Caco-2 (cell line): ENCODE results near the gene IRF2. TPM values are rescaled to one million over a fixed set of nuclear protein-coding genes. Genes with fewer than 3 reads are reported as not detected.

ENCODE experiments used
- BruUV-seq: library from RNA; stranded (reverse); fragments of 400-500 nt; replicated peaks from 2 replicates; lab custom pipeline; 2021; lab: Mats Ljungman, UMichigan
- CTCF ChIA-PET: fragments of 300-600 bp; sonication (Branson Sonifier 250); formaldehyde crosslinking; loops from one replicate; lab custom pipeline; 2022; ENCODE audit warnings: antibody characterized with exemption; lab: Charles Lee
- POLR2A ChIA-PET: fragments of 300-600 bp; sonication (Branson Sonifier 250); formaldehyde crosslinking; loops from one replicate; lab custom pipeline; 2022; ENCODE audit warnings: antibody characterized with exemption; lab: Charles Lee
- DNase-seq, 2 experiments: peaks; one replicate each; pipeline versions ENCODE4 v3.0.0 to v3.0.0-alpha.2; 2020 to 2022
- H3K27me3 ChIP-seq: replicated peaks from 2 replicates; pipeline ENCODE4 v1.6.0; 2011; ENCODE audit warnings: low read length; ENCODE audit not compliant: control insufficient read depth, insufficient read depth
- H3K36me3 ChIP-seq: 2 replicates; pipeline ENCODE4 v1.5.1; 2011; ENCODE audit warnings: low read length; ENCODE audit not compliant: control insufficient read depth, insufficient read depth
- H3K4me1 ChIP-seq: fragments of 250-450 bp; sonication (Bioruptor Pico); 2 replicates; pipeline ENCODE4 v1.5.1; 2020; ENCODE audit warnings: mild to moderate bottlenecking
- H3K4me3 ChIP-seq: 2 replicates; pipeline ENCODE4 v1.5.1; 2011; ENCODE audit warnings: low read depth, mild to moderate bottlenecking, control low read depth, low read length
- H3K9me3 ChIP-seq: fragments of 250-450 bp; sonication (Bioruptor Pico); 2 replicates; pipeline ENCODE4 v1.5.1; 2020; ENCODE audit warnings: mild to moderate bottlenecking, moderate library complexity
- H3K27ac Mint-ChIP-seq: one replicate; pipeline ENCODE4 v1.8.0; 2022; ENCODE audit warnings: mixed read lengths; ENCODE audit not compliant: unreplicated experiment
- H3K27me3 Mint-ChIP-seq: one replicate; pipeline ENCODE4 v1.8.0; 2022; ENCODE audit warnings: mixed read lengths; ENCODE audit not compliant: insufficient read depth, unreplicated experiment
- H3K36me3 Mint-ChIP-seq: one replicate; pipeline ENCODE4 v1.8.0; 2022; ENCODE audit warnings: mild to moderate bottlenecking, mixed read lengths; ENCODE audit not compliant: insufficient read depth, unreplicated experiment
- H3K4me1 Mint-ChIP-seq: one replicate; pipeline ENCODE4 v1.8.0; 2022; ENCODE audit warnings: low read depth, mixed read lengths; ENCODE audit not compliant: unreplicated experiment
- H3K4me3 Mint-ChIP-seq: one replicate; pipeline ENCODE4 v1.8.0; 2022; ENCODE audit warnings: mild to moderate bottlenecking, moderate library complexity, mixed read lengths; ENCODE audit not compliant: unreplicated experiment
- H3K9me3 Mint-ChIP-seq: one replicate; pipeline ENCODE4 v1.8.0; 2022; ENCODE audit warnings: mixed read lengths; ENCODE audit not compliant: unreplicated experiment
- intact Hi-C: fragments of 100-400 bp; cut with micrococcal nuclease; formaldehyde crosslinking; loops from one replicate; pipeline ENCODE4 v1.10.0; 2022; ENCODE audit not compliant: unreplicated experiment
- total RNA-seq: library from RNA; stranded (reverse); gene quantifications from 2 replicates; pipeline ENCODE4 v1.2.3, GENCODE V29; 2022
- TF ChIP-seq, protein P1 (sequence below), 2 experiments: fragments of 200-600 bp in 1 of 2; IDR thresholded peaks; 1 replicate in 1 of 2; 2 replicates in 1 of 2; pipeline versions ENCODE4 v1.5.1 to v1.8.0; 2011 to 2022; ENCODE audit warnings: antibody characterized with exemption in 1 of 2, control low read depth in 1 of 2, inconsistent platforms in 1 of 2, low read depth in 1 of 2, low read length in 1 of 2, mild to moderate bottlenecking in 1 of 2, moderate library complexity in 1 of 2; ENCODE audit not compliant: insufficient read depth in 1 of 2, severe bottlenecking in 1 of 2, unreplicated experiment in 1 of 2

IRF2 gene
- total RNA-seq, 1 experiment from 2014 or later: 9.2 TPM

DNA sequence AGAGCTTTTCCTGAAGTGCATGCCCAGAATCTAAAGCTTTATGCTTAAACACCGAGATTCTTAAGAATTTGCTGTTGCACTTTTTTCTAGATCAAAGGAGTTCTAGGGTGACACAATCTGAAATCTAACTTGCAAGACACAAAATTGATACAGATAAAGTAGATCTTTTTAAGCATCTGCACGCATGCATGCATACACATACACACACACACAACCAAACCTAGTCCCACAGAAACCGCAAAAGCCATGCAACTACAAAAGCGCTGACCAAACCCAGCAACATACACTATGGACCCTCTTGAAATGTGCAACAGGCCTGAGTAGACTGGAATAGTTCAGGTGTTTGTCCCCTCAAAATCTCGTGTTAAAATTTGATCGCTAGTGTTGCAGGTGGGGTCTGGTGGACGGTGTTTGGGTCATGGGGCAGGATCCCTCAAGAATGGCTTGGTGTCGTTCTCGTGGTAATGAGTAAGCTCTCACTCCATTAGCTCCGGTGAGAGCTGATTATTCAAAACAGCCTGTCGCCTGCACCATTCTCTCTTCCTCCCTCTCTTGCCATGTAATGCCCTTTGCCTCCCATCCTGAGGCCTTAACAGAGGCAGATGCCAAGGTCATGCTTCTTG is 52.7 kb downstream of the IRF2 start:
- Mint-ChIP-seq H3K9me3 (peaks cover 9% of the 10 kb centered on the region), H3K27ac (no peak overlapping the region), H3K27me3 (no peaks in the 10 kb centered on the region), H3K4me3 (no peak overlapping the region), H3K4me1 (peaks cover 8% of the 10 kb centered on the region), H3K36me3 (peaks cover 11% of the 10 kb centered on the region)
- Histone ChIP-seq H3K4me1 (no peaks in the 10 kb centered on the region), H3K36me3 (no peaks in the 10 kb centered on the region), H3K27me3 (no peaks in the 10 kb centered on the region), H3K4me3 (no peak overlapping the region), H3K9me3 (no peaks in the 10 kb centered on the region)
- ChIA-PET POLR2A (no interaction called here), CTCF (no interaction called here)
- no TSS peak for BruUV-seq
- TF ChIP-seq, protein P1, sequence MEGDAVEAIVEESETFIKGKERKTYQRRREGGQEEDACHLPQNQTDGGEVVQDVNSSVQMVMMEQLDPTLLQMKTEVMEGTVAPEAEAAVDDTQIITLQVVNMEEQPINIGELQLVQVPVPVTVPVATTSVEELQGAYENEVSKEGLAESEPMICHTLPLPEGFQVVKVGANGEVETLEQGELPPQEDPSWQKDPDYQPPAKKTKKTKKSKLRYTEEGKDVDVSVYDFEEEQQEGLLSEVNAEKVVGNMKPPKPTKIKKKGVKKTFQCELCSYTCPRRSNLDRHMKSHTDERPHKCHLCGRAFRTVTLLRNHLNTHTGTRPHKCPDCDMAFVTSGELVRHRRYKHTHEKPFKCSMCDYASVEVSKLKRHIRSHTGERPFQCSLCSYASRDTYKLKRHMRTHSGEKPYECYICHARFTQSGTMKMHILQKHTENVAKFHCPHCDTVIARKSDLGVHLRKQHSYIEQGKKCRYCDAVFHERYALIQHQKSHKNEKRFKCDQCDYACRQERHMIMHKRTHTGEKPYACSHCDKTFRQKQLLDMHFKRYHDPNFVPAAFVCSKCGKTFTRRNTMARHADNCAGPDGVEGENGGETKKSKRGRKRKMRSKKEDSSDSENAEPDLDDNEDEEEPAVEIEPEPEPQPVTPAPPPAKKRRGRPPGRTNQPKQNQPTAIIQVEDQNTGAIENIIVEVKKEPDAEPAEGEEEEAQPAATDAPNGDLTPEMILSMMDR (IDR thresholded peaks at IDR 0.05; ENCODE audit: insufficient read depth in 1 of 2, low read depth in 1 of 2, low read length in 1 of 2, severe bottlenecking in 1 of 2, unreplicated experiment in 1 of 2): no peak
- DNase-seq: no peak
- intact Hi-C loops: loop anchor here (1.0 kb wide), 1 partner anchor 20 kb away; no protein-coding TSS in a partner anchor

GRCh38 chr4:184420881-184421416 is 53.4 kb downstream of the IRF2 start:
- ChIA-PET POLR2A (interaction anchor here (0.5 kb wide), 1 partner anchor 53 kb away, joined by 3 read pairs; the partner anchor contains the start of gene IRF2), CTCF (no interaction called here)
- Mint-ChIP-seq H3K36me3 (peaks cover 5% of the 10 kb centered on the region), H3K4me1 (peaks cover 8% of the 10 kb centered on the region), H3K27me3 (no peaks in the 10 kb centered on the region), H3K9me3 (peaks cover 9% of the 10 kb centered on the region), H3K27ac (no peak overlapping the region), H3K4me3 (no peak overlapping the region)
- TF ChIP-seq, protein P1 (IDR thresholded peaks at IDR 0.05; ENCODE audit: insufficient read depth in 1 of 2, low read depth in 1 of 2, low read length in 1 of 2, severe bottlenecking in 1 of 2, unreplicated experiment in 1 of 2): no peak
- Histone ChIP-seq H3K27me3 (no peaks in the 10 kb centered on the region), H3K36me3 (no peaks in the 10 kb centered on the region), H3K4me3 (no peak overlapping the region), H3K4me1 (no peaks in the 10 kb centered on the region), H3K9me3 (no peaks in the 10 kb centered on the region)
- no TSS peak for BruUV-seq
- DNase-seq: no peak
- intact Hi-C loops: loop anchor here (1.0 kb wide), 1 partner anchor 20 kb away; no protein-coding TSS in a partner anchor

DNA sequence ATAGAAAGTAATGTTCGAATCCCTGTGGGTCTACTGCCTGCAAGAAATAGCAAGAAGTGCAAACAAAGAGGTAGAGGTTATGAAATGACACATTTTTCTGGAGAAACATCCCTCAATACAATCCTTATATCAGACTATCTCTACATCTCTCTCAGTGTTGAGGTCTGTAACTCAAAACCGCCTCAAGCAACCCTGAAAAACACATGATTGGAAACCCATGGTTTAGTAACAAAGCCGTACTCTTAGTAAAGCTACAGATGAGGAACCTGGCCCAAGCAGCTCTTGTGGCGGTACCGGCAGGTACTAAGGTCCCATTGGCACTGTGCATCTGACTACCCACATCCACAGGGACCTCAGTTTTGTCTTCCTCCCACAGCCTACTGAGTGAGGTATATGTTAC is 53.9 kb downstream of the IRF2 start:
- Histone ChIP-seq H3K4me1 (no peaks in the 10 kb centered on the region), H3K9me3 (no peaks in the 10 kb centered on the region), H3K27me3 (no peaks in the 10 kb centered on the region), H3K4me3 (no peak overlapping the region), H3K36me3 (no peaks in the 10 kb centered on the region)
- H3K4me1 Mint-ChIP-seq: peaks cover 8% of the 10 kb centered on the region
- no peaks in the 10 kb centered on the region for H3K27me3 Mint-ChIP-seq
- DNase-seq: no peak
- intact Hi-C loops: no loop called here
- H3K36me3 Mint-ChIP-seq: peaks cover 5% of the 10 kb centered on the region
- TF ChIP-seq, protein P1 (IDR thresholded peaks at IDR 0.05; ENCODE audit: insufficient read depth in 1 of 2, low read depth in 1 of 2, low read length in 1 of 2, severe bottlenecking in 1 of 2, unreplicated experiment in 1 of 2): no peak
- H3K4me3 Mint-ChIP-seq: no peak overlapping the region
- CTCF ChIA-PET: no interaction called here
- H3K27ac Mint-ChIP-seq: no peak overlapping the region
- POLR2A ChIA-PET: interaction anchor here (0.5 kb wide), 1 partner anchor 54 kb away, joined by 3 read pairs; the partner anchor contains the start of gene IRF2
- peaks cover 9% of the 10 kb centered on the region for H3K9me3 Mint-ChIP-seq
- no TSS peak for BruUV-seq
